DOHH2 (cell line): ENCODE results near the gene ZNF354C.

Experiments
- CTCF ChIP-seq: fragments of 200-600 bp; sonication (generic); IDR thresholded peaks from one replicate; pipeline ENCODE4 v1.5.1; 2014; ENCODE audit warnings: antibody characterized with exemption, mild to moderate bottlenecking, low read depth, low read length; ENCODE audit not compliant: poor library complexity, severe bottlenecking
- EZH2phosphoT487 ChIP-seq: fragments of 200-600 bp; sonication (generic); IDR thresholded peaks from 2 replicates; pipeline ENCODE4 v1.6.1; 2017; ENCODE audit warnings: borderline replicate concordance, mild to moderate bottlenecking, antibody characterized with exemption, low read length, moderate library complexity, mixed read lengths

DNA sequence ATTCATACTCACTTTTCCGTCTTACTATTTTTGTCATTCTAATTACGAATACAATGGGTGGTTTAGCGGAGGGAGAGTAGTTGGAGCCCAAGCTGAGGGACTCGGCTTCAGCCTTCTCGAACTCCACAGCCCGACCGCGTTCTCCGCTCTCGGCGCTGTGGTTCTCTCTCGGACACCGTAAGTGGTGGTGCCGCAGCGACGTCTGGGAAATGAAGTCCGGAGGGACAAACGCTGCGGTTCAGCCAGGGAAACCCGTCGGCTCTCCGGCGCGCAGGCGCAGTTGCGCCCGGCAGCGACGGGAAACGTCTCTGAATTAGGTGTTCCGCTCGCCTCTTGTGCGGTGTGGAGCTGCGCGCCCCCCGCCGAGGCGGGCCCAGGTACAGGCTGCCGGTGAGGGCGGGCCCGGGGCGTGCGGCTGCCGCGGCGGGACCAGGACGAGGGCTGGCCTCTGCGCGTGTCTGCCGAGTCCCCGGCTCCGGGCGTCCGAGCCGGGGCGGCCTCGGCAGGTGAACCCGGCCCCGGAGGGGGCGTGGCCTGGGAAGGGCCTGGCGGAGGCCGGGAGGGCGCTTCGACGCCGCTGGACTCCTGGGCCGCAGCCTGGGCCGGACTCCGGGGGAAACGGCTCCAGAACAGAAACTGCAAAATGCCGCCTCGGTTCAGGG, 36.5 kb upstream of the ZNF354C start, which contains the start of gene ZNF879:
- TF ChIP-seq CTCF = no peak
- TF ChIP-seq EZH2phosphoT487 = no peak
